ENCODE results near the gene CRLF1. TPM values are rescaled to one million over a fixed set of nuclear protein-coding genes. Genes with fewer than 3 reads are reported as not detected.

CRLF1 gene
- total and polyA plus RNA-seq, 2 donors (not counting 1 experiment from before 2014, with no cell fraction given) = not detected

- Histone ChIP-seq H3K9me3 (ENCODE audit: control extremely low read depth in 1 of 3, control insufficient read depth in 2 of 3, insufficient read depth in 1 of 3, low read length in 2 of 3) (peaks cover 0 to 26% (median 0%) of the 10 kb centered on the region in 3 donors), H3K27me3 (replicated peaks in 1 of 4; ENCODE audit: control extremely low read depth in 1 of 4, control insufficient read depth in 3 of 4, insufficient read depth in 4 of 4, low read length in 3 of 4) (peaks cover 0 to 90% (median 59%) of the 10 kb centered on the region in 4 experiments), H2AFZ (ENCODE audit: insufficient read depth, low read depth, low read length, poor library complexity, severe bottlenecking) (peak within 1 kb of the TSS; percentile 78), H3K4me2 (replicated peaks; ENCODE audit: low read depth, low read length, poor library complexity, severe bottlenecking) (peak within 1 kb of the TSS; percentile 97), H3K4me3 (ENCODE audit: control extremely low read depth in 1 of 5, extremely low read depth in 1 of 5, insufficient read depth in 1 of 5, low read depth in 2 of 5, low read length in 4 of 5) (peak within 1 kb of the TSS in 4 of 5 experiments; percentile 20 to 61 (median 51)), H4K20me1 (ENCODE audit: control insufficient read depth, insufficient read depth, low read length, poor library complexity, severe bottlenecking) (no peaks in the 10 kb centered on the region), H3K4me1 (ENCODE audit: control insufficient read depth in 2 of 2, insufficient read depth in 2 of 2, low read length in 2 of 2) (peaks cover 29 to 42% of the 10 kb centered on the region in 2 donors), H3K9ac (ENCODE audit: low read length) (peak within 1 kb of the TSS; percentile 69), H3K36me3 (replicated peaks in 1 of 2; ENCODE audit: control extremely low read depth in 1 of 2, control insufficient read depth in 1 of 2, extremely low read depth in 1 of 2, insufficient read depth in 2 of 2, low read length in 1 of 2) (no peaks in the 10 kb centered on the region), H3K79me2 (ENCODE audit: control insufficient read depth, insufficient read depth, low read length) (no peaks in the 10 kb centered on the region), H3K27ac (ENCODE audit: low read length in 2 of 2) (no peak within 1 kb of the TSS)
- ATAC-seq (ENCODE audit: low read depth) (peak; percentile 55), DNase-seq (peak; percentile 70)
- intact Hi-C loops (cut with micrococcal nuclease) = no loop called here
- no peak for TF ChIP-seq CTCF (IDR thresholded peaks at IDR 0.05)
- TF ChIP-seq EZH2 (IDR thresholded peaks at IDR 0.05; ENCODE audit: borderline replicate concordance, insufficient read depth, low read depth, low read length, poor library complexity, severe bottlenecking) = peak; percentile 75
- ChIA-PET CTCF (interaction anchor here (0.8 to 1.7 kb wide), 3 partner anchors 10 to 219 kb away, joined by 3 to 6 read pairs (median 4); no protein-coding TSS in a partner anchor), POLR2A (interaction anchor here (0.5 to 1.0 kb wide), 3 partner anchors 9 to 237 kb away, joined by 3 to 4 read pairs (median 4); no protein-coding TSS in a partner anchor)
- Mint-ChIP-seq H3K4me1 (peaks cover 31% of the 10 kb centered on the region), H3K4me3 (peak within 1 kb of the TSS; percentile 85), H3K9me3 (ENCODE audit: insufficient read depth) (no peaks in the 10 kb centered on the region), H3K27me3 (peaks cover 64% of the 10 kb centered on the region), H3K27ac (no peak within 1 kb of the TSS)
- 3% methylated on average over 68 of the region's 70 CpGs for WGBS (ENCODE audit: insufficient coverage)
These were observed 6.4 kb upstream of the CRLF1 start, which contains the start of gene TMEM59L for GRCh38 chr19:18612772-18613588. Gene TMEM59L (plus strand): TSS chr19:18612870. CDS start chr19:18612959, 89 bp downstream.

Data from B cell (primary cell).